CD4-positive, alpha-beta T cell (primary cell): ENCODE measurements around the gene BHLHE23. TPM values are rescaled to one million over a fixed set of nuclear protein-coding genes. Genes with fewer than 3 reads are reported as not detected.

Source experiments
- ATAC-seq: fragments of 200-7000 bp; cut with Tn5 transposase; one replicate; pipeline ENCODE4 v1.10.0; 2022; ENCODE audit warnings: mild to moderate bottlenecking; ENCODE audit not compliant: poor library complexity
- CTCF ChIA-PET: fragments of 350-600 bp; sonication (Branson Sonifier 250); formaldehyde crosslinking; loops from one replicate; lab custom pipeline; 2021; ENCODE audit warnings: antibody characterized with exemption, inconsistent platforms; lab: Charles Lee
- POLR2A ChIA-PET: fragments of 350-600 bp; sonication (Branson Sonifier 250); formaldehyde crosslinking; loops from one replicate; lab custom pipeline; 2021; ENCODE audit warnings: antibody characterized with exemption, inconsistent platforms; lab: Charles Lee
- DNase-seq, 14 experiments: peaks; one replicate each; pipeline ENCODE4 v3.0.0-alpha.2; 2013 to 2020; ENCODE audit warnings: mixed read lengths in 2 of 14
- H3K27ac ChIP-seq, 2 donors: one replicate each; pipeline versions ENCODE4 v1.5.1 to v1.7.0; 2013; ENCODE audit warnings: low read length in 2 of 2, low read depth in 1 of 2, mild to moderate bottlenecking in 1 of 2
- H3K27me3 ChIP-seq, 2 experiments: 1 replicate in 1 of 2; 2 replicates in 1 of 2; pipeline versions ENCODE4 v1.6.1 to v1.7.0; 2013; ENCODE audit warnings: low read length in 2 of 2, control low read depth in 1 of 2, mild to moderate bottlenecking in 1 of 2, moderate library complexity in 1 of 2; ENCODE audit not compliant: insufficient read depth in 2 of 2, control insufficient read depth in 1 of 2
- H3K36me3 ChIP-seq: one replicate; pipeline ENCODE4 v1.6.1; 2013; ENCODE audit warnings: low read length, control low read depth; ENCODE audit not compliant: insufficient read depth
- H3K4me1 ChIP-seq: one replicate; pipeline ENCODE4 v1.6.1; 2013; ENCODE audit warnings: low read length, control low read depth; ENCODE audit not compliant: insufficient read depth
- H3K4me3 ChIP-seq: one replicate; pipeline ENCODE4 v1.5.1; 2013; ENCODE audit warnings: mild to moderate bottlenecking, low read length, moderate library complexity
- H3K9me3 ChIP-seq, 2 experiments: 1 replicate in 1 of 2; 2 replicates in 1 of 2; pipeline versions ENCODE4 v1.6.1 to v1.7.0; 2013; ENCODE audit warnings: low read length in 2 of 2, mild to moderate bottlenecking in 2 of 2, control low read depth in 1 of 2, moderate library complexity in 1 of 2; ENCODE audit not compliant: control insufficient read depth in 1 of 2, insufficient read depth in 1 of 2
- H3K27ac Mint-ChIP-seq: one replicate; pipeline ENCODE4 v1.8.0; 2020; ENCODE audit warnings: mixed read lengths
- H3K27me3 Mint-ChIP-seq: one replicate; pipeline ENCODE4 v1.8.0; 2021; ENCODE audit warnings: mixed read lengths
- H3K36me3 Mint-ChIP-seq: one replicate; pipeline ENCODE4 v1.8.0; 2021; ENCODE audit warnings: low read depth, mixed read lengths
- H3K4me1 Mint-ChIP-seq: one replicate; pipeline ENCODE4 v1.8.0; 2021; ENCODE audit warnings: low read depth, mixed read lengths
- H3K4me3 Mint-ChIP-seq: one replicate; pipeline ENCODE4 v1.8.0; 2020; ENCODE audit warnings: mild to moderate bottlenecking, mixed read lengths
- H3K9me3 Mint-ChIP-seq: one replicate; pipeline ENCODE4 v1.8.0; 2020; ENCODE audit warnings: mixed read lengths
- intact Hi-C, 2 experiments: fragments of 100-400 bp; cut with DNase I in 1 of 2; cut with micrococcal nuclease in 1 of 2; formaldehyde crosslinking; loops; one replicate each; pipeline versions ENCODE4 v1.15.1 to v1.9.0; 2023 to 2025; cut with DNase I, micrococcal nuclease
- total RNA-seq, 174 experiments: library from RNA in 2 of 174; stranded (reverse) in 2 of 174; gene quantifications; one replicate each; pipeline ENCODE4 v1.2.3 and lab custom pipeline; 2021 to 2026
- TF ChIP-seq, protein P1 (sequence below): fragments of 200-600 bp; IDR thresholded peaks from one replicate; pipeline ENCODE4 v1.8.0; 2022; ENCODE audit warnings: antibody characterized with exemption, mild to moderate bottlenecking

BHLHE23 gene
- total RNA-seq, 2 experiments from 2014 or later = not detected

DNA sequence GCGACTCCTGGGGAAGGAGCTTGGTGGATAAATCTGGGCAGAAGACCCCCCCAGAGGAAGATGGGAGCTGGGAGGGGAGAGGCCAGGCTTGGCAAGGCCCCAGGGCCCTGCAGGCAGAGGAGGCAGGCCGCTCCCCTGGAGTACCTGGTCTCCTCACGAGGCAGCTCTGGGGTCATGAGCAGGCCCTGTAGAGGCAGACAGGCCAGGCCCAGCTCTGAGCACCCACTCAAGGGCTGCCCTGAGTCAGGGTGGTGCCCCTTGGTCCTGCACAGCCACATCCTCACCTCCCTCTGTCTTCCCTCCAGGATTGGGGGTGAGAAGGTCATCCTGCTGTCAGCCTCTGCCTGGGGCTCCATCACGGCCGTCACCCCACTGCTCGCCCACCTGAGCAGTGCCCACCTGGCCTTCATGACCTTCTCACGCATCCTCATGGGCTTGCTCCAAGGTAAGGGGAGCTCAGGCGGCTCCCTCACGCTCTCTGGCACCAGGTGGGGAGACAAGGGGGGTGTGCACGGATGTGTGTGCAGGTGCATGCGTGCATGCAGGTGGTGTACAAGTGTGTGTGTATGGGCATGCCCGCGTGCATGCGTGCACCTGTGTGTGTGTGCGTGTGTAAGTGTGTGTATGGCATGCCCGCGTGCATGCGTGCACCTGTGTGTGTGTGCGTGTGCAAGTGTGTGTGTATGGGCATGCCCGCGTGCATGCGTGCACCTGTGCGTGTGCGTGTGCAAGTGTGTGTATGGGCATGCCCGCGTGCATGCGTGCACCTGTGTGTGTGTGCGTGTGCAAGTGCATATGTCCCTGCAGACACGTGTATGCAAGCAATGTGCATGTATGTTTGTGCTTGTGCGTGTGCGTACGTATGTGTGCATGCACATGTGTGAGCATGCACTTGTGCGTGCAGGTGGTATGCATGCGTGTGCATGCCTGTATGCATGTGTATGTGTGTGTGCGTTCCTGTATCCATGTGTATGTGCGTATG, 49.3 kb downstream of the BHLHE23 start:
- ATAC-seq (no peak), DNase-seq (no peak)
- Histone ChIP-seq H3K4me3 (no peak overlapping the region), H3K27ac (no peak overlapping the region), H3K27me3 (no peaks in the 10 kb centered on the region), H3K36me3 (no peaks in the 10 kb centered on the region), H3K4me1 (peaks cover 40% of the 10 kb centered on the region), H3K9me3 (peaks cover 0 to 9% of the 10 kb centered on the region in 2 experiments)
- ChIA-PET CTCF (no interaction called here), POLR2A (interaction anchor here (0.7 kb wide), 1 partner anchor 54 kb away, joined by 3 read pairs; no protein-coding TSS in a partner anchor)
- no peaks in the 10 kb centered on the region for H3K9me3 Mint-ChIP-seq
- H3K4me3 Mint-ChIP-seq = no peak overlapping the region
- intact Hi-C loops = loop anchor here in 1 of 2 experiments (10.0 kb wide), 1 partner anchor 47 kb away; the partner anchor contains the start of gene BHLHE23
- no peaks in the 10 kb centered on the region for H3K27me3 Mint-ChIP-seq
- peak overlapping the region; percentile 27 for H3K27ac Mint-ChIP-seq
- H3K36me3 Mint-ChIP-seq = no peaks in the 10 kb centered on the region
- H3K4me1 Mint-ChIP-seq = peaks cover 17% of the 10 kb centered on the region
- TF ChIP-seq, protein P1, sequence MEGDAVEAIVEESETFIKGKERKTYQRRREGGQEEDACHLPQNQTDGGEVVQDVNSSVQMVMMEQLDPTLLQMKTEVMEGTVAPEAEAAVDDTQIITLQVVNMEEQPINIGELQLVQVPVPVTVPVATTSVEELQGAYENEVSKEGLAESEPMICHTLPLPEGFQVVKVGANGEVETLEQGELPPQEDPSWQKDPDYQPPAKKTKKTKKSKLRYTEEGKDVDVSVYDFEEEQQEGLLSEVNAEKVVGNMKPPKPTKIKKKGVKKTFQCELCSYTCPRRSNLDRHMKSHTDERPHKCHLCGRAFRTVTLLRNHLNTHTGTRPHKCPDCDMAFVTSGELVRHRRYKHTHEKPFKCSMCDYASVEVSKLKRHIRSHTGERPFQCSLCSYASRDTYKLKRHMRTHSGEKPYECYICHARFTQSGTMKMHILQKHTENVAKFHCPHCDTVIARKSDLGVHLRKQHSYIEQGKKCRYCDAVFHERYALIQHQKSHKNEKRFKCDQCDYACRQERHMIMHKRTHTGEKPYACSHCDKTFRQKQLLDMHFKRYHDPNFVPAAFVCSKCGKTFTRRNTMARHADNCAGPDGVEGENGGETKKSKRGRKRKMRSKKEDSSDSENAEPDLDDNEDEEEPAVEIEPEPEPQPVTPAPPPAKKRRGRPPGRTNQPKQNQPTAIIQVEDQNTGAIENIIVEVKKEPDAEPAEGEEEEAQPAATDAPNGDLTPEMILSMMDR = no peak

GRCh38 chr20:62956387-62957135, 50.2 kb downstream of the BHLHE23 start:
- peak overlapping the region; percentile 30 for H3K27ac Mint-ChIP-seq
- ATAC-seq = no peak
- no peak overlapping the region for H3K4me3 Mint-ChIP-seq

More at GRCh38 chr20:62956387-62957135, 50.2 kb downstream of the BHLHE23 start:
- H3K9me3 ChIP-seq = peaks cover 0 to 9% of the 10 kb centered on the region in 2 experiments
- no peaks in the 10 kb centered on the region for H3K36me3 ChIP-seq
- ChIA-PET CTCF (no interaction called here), POLR2A (interaction anchor here (0.7 kb wide), 1 partner anchor 55 kb away, joined by 3 read pairs; no protein-coding TSS in a partner anchor)
- TF ChIP-seq, protein P1 = no peak
- H3K4me1 ChIP-seq = peaks cover 48% of the 10 kb centered on the region
- Mint-ChIP-seq H3K36me3 (no peaks in the 10 kb centered on the region), H3K9me3 (no peaks in the 10 kb centered on the region), H3K4me1 (peaks cover 22% of the 10 kb centered on the region), H3K27me3 (no peaks in the 10 kb centered on the region)
- no peak overlapping the region for H3K27ac ChIP-seq
- intact Hi-C loops = loop anchor here in 1 of 2 experiments (10.0 kb wide), 1 partner anchor 48 kb away; the partner anchor contains the start of gene BHLHE23
- H3K27me3 ChIP-seq = no peaks in the 10 kb centered on the region
- H3K4me3 ChIP-seq = no peak overlapping the region
- DNase-seq = no peak

Other genes with a start within 250 kb of the BHLHE23 start
- 1 to 10 TPM; 7.4 to 7.9 TPM for gene MRGBP, start 210.5 kb downstream of the BHLHE23 start, total RNA-seq
- 10 to 100 TPM; 54.5 to 56.0 TPM for gene OGFR, start 202.1 kb downstream of the BHLHE23 start, total RNA-seq
- not detected for gene COL9A3, start 189.9 kb downstream of the BHLHE23 start, total RNA-seq
- 1 to 10 TPM; 5.9 to 6.3 TPM for gene TCFL5, start 145.1 kb downstream of the BHLHE23 start, total RNA-seq
- gene DIDO1, start 80.5 kb downstream of the BHLHE23 start, total RNA-seq = 10 to 100 TPM; 51.9 to 54.3 TPM
- 10 to 100 TPM; 39.6 to 46.1 TPM for gene GID8, start 68.8 kb downstream of the BHLHE23 start, total RNA-seq
- gene SLC17A9, start 54.3 kb downstream of the BHLHE23 start, total RNA-seq = 1 to 10 TPM; 3.5 to 5.5 TPM
- 10 to 100 TPM; 43.7 to 44.1 TPM for gene YTHDF1, start 209.2 kb upstream of the BHLHE23 start, total RNA-seq
- not detected for gene BIRC7, start 228.9 kb upstream of the BHLHE23 start, total RNA-seq
- gene NKAIN4, start 247.5 kb upstream of the BHLHE23 start, total RNA-seq = not detected